Activated naive CD4-positive, alpha-beta T cell treated with anti-CD3 and anti-CD28 coated beads, Interleukin-2, amount 10 ng/mL, durations not matched to agents 7 days and 5 days (primary cell): Measurements from ENCODE around the gene IMPDH1.

Experiments
- CTCF ChIA-PET: fragments of 350-600 bp; sonication (Branson Sonifier 250); formaldehyde crosslinking; loops from one replicate; lab custom pipeline; 2021; ENCODE audit warnings: antibody characterized with exemption; lab: Charles Lee
- DNase-seq: peaks from one replicate; pipeline ENCODE4 v3.0.0-alpha.2; 2020
- H3K27ac Mint-ChIP-seq: one replicate; pipeline ENCODE4 v1.8.0; 2021; ENCODE audit warnings: mild to moderate bottlenecking, moderate library complexity, mixed read lengths
- H3K27me3 Mint-ChIP-seq: one replicate; pipeline ENCODE4 v1.8.0; 2021; ENCODE audit warnings: mild to moderate bottlenecking, mixed read lengths
- H3K36me3 Mint-ChIP-seq: one replicate; pipeline ENCODE4 v1.8.0; 2021; ENCODE audit warnings: mixed read lengths
- H3K4me1 Mint-ChIP-seq: one replicate; pipeline ENCODE4 v1.8.0; 2021; ENCODE audit warnings: mixed read lengths
- H3K4me3 Mint-ChIP-seq: one replicate; pipeline ENCODE4 v1.8.0; 2021; ENCODE audit warnings: mild to moderate bottlenecking, moderate library complexity, mixed read lengths
- H3K9me3 Mint-ChIP-seq: one replicate; pipeline ENCODE4 v1.8.0; 2021; ENCODE audit warnings: mixed read lengths

The IMPDH1 gene

GRCh38 chr7:128424686-128425275 is 15.0 kb upstream of the IMPDH1 start:
- Mint-ChIP-seq H3K4me3 (no peak overlapping the region), H3K9me3 (no peaks in the 10 kb centered on the region), H3K4me1 (peaks cover 7% of the 10 kb centered on the region), H3K27me3 (peaks cover 30% of the 10 kb centered on the region), H3K27ac (no peak overlapping the region), H3K36me3 (no peaks in the 10 kb centered on the region)
- DNase-seq, result no peak
- CTCF ChIA-PET, result interaction anchor here (0.7 to 14.6 kb wide), 27 partner anchors 11 to 294 kb away, joined by 3 to 339 read pairs (median 5); partner anchors contain the start of genes HILPDA, IMPDH1 and METTL2B

DNA sequence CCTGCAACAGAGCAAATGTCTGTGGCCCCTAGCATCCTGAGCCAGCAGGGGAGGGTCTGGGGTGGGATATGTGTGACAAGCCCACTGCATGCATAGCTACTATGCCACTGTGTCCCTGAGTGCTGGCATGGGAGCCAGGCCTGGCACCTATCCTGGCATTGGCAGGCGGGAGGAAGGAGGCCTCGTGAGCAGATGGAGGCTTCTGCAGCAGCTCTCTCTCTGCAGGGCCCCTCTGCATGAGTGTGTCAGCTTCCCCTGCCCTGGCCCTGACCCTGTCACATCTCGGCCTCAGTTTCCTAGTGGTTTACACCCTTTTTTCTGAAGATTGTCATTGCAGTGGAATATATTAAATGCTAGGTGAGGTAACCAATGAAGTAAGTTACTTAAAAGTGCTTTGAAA is 13.1 kb upstream of the IMPDH1 start:
- no peaks in the 10 kb centered on the region for H3K36me3 Mint-ChIP-seq
- CTCF ChIA-PET, result interaction anchor here (0.5 to 14.6 kb wide), 6 partner anchors 11 to 89 kb away, joined by 3 to 339 read pairs (median 108); partner anchors contain the start of gene IMPDH1
- H3K9me3 Mint-ChIP-seq, result no peaks in the 10 kb centered on the region
- H3K27me3 Mint-ChIP-seq, result peaks cover 30% of the 10 kb centered on the region
- H3K4me1 Mint-ChIP-seq, result no peaks in the 10 kb centered on the region
- DNase-seq, result no peak
- H3K4me3 Mint-ChIP-seq, result no peak overlapping the region
- H3K27ac Mint-ChIP-seq, result no peak overlapping the region

DNA sequence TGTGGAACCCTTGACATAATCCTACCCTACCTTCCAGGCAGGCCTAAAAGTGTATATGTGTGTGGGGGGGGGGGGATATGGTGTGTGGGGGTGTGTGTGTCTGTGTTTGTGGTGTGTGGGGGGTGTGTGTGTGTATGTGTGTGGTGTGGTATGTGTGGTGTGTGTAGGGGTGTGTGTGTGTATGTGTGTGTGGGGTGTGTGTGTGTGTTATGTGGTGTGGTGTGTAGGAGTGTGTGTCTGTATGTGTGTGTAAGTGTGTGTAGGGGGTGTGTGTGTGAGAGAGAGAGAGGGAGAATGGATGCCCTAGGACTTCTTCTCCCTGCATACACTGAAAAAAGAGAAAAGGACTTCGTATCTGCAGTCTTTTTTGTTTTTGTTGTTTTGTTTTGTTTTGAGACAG is 12.3 kb upstream of the IMPDH1 start:
- H3K27me3 Mint-ChIP-seq, result peaks cover 33% of the 10 kb centered on the region
- no peak overlapping the region for H3K4me3 Mint-ChIP-seq
- no peak overlapping the region for H3K27ac Mint-ChIP-seq
- H3K36me3 Mint-ChIP-seq, result no peaks in the 10 kb centered on the region
- H3K4me1 Mint-ChIP-seq, result no peaks in the 10 kb centered on the region
- no peaks in the 10 kb centered on the region for H3K9me3 Mint-ChIP-seq
- DNase-seq, result no peak
- CTCF ChIA-PET, result interaction anchor here (1.1 to 14.6 kb wide), 5 partner anchors 10 to 441 kb away, joined by 3 to 339 read pairs (median 164); partner anchors contain the start of gene IMPDH1

- no peak overlapping the region for H3K4me3 Mint-ChIP-seq
- H3K27me3 Mint-ChIP-seq, result peaks cover 29% of the 10 kb centered on the region
- no peak overlapping the region for H3K27ac Mint-ChIP-seq
- no peak for DNase-seq
- H3K4me1 Mint-ChIP-seq, result no peaks in the 10 kb centered on the region
- H3K36me3 Mint-ChIP-seq, result no peaks in the 10 kb centered on the region
- H3K9me3 Mint-ChIP-seq, result no peaks in the 10 kb centered on the region
- CTCF ChIA-PET, result interaction anchor here (1.1 kb wide), 1 partner anchor 442 kb away, joined by 6 read pairs; no protein-coding TSS in a partner anchor
Observed at GRCh38 chr7:128421384-128421783, 11.6 kb upstream of the IMPDH1 start.

DNA sequence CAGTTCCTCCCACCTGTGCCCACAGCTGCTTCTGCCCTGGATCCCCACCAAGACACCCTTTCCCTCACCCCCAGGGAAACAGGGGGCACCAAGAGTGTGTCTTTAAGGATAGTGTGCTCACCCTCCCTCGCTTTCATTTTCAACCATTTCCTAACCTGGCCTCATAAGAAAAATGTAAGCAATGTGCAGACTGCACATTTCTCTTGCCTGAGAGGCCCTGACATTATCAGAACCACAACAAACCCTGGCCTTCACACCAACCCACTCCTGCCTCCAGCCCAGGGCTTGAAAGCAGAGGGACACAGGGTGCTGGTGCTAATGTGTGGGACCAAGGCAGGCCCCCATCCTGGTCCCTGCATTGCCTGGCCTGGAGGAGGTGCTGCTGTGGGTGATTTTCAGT is 11.0 kb upstream of the IMPDH1 start:
- CTCF ChIA-PET, result no interaction called here
- peak overlapping the region; percentile 1 for H3K27ac Mint-ChIP-seq
- peaks cover 29% of the 10 kb centered on the region for H3K27me3 Mint-ChIP-seq
- no peak for DNase-seq
- no peak overlapping the region for H3K4me3 Mint-ChIP-seq
- no peaks in the 10 kb centered on the region for H3K4me1 Mint-ChIP-seq
- H3K9me3 Mint-ChIP-seq, result no peaks in the 10 kb centered on the region
- H3K36me3 Mint-ChIP-seq, result no peaks in the 10 kb centered on the region

DNA sequence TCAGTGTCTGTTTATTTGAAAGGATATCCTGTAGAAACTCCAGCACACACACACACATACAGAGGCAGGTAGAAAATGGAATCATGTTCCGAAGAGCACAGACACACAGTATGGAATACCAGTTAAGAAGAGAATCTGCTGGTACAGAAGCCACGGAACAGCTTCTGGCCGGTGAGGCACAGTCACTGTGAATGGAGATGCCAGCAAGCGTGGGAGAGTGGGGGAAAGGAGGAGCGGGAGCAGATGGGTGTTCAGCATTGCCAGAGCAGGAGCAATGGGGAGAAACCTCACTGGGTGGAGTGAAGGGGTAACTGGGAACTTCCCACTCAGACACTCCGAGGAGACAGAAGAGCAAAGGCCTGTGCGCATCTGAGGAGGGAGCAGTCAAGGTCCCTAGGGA is 9.5 kb upstream of the IMPDH1 start:
- Mint-ChIP-seq H3K9me3 (no peaks in the 10 kb centered on the region), H3K4me3 (no peak overlapping the region), H3K36me3 (no peaks in the 10 kb centered on the region), H3K27ac (no peak overlapping the region), H3K27me3 (peaks cover 27% of the 10 kb centered on the region), H3K4me1 (no peaks in the 10 kb centered on the region)
- DNase-seq, result no peak
- CTCF ChIA-PET, result interaction anchor here (2.9 to 14.3 kb wide), 5 partner anchors 7 to 72 kb away, joined by 9 to 166 read pairs (median 34); no protein-coding TSS in a partner anchor

DNA sequence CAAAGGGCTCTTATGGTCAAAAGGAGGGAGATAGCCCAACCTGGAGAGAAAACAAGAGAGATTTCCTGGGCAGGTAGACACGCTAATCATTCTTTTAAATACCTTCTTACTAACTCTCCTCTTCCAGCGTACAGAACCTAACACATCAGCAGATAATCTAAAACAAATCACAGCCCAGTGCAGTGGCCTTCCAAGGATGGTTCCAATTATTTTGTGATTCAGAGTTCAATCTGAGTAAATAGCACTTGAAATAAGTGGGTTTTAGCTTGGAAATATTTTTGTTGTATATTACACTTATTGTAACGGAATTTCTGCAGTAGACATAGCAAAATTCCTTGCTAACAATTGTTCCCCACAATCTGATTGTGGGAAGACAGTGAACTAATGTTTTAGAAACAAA is 7.3 kb upstream of the IMPDH1 start:
- H3K4me3 Mint-ChIP-seq, result no peak overlapping the region
- CTCF ChIA-PET, result interaction anchor here (1.0 to 14.3 kb wide), 6 partner anchors 9 to 70 kb away, joined by 3 to 166 read pairs (median 22); no protein-coding TSS in a partner anchor
- H3K36me3 Mint-ChIP-seq, result no peaks in the 10 kb centered on the region
- H3K27ac Mint-ChIP-seq, result no peak overlapping the region
- H3K27me3 Mint-ChIP-seq, result peaks cover 46% of the 10 kb centered on the region
- no peak for DNase-seq
- no peaks in the 10 kb centered on the region for H3K9me3 Mint-ChIP-seq
- H3K4me1 Mint-ChIP-seq, result no peaks in the 10 kb centered on the region

- CTCF ChIA-PET, result interaction anchor here (0.8 to 14.3 kb wide), 5 partner anchors 11 to 68 kb away, joined by 3 to 166 read pairs (median 34); partner anchors contain the start of gene HILPDA
- Mint-ChIP-seq H3K9me3 (no peaks in the 10 kb centered on the region), H3K4me1 (peaks cover 5% of the 10 kb centered on the region), H3K4me3 (no peak overlapping the region), H3K27me3 (peaks cover 54% of the 10 kb centered on the region), H3K36me3 (no peaks in the 10 kb centered on the region), H3K27ac (no peak overlapping the region)
- no peak for DNase-seq
Observed at GRCh38 chr7:128415217-128415785, 5.5 kb upstream of the IMPDH1 start.

- DNase-seq, result no peak
- Mint-ChIP-seq H3K9me3 (no peaks in the 10 kb centered on the region), H3K36me3 (no peaks in the 10 kb centered on the region), H3K27me3 (peaks cover 67% of the 10 kb centered on the region), H3K4me1 (peaks cover 36% of the 10 kb centered on the region), H3K4me3 (peak overlapping the region; percentile 91), H3K27ac (peak overlapping the region; percentile 84)
- CTCF ChIA-PET, result interaction anchor here (14.3 kb wide), 1 partner anchor 16 kb away, joined by 166 read pairs; no protein-coding TSS in a partner anchor
Observed at GRCh38 chr7:128410451-128410753, 620 bp upstream of the IMPDH1 start.

DNA sequence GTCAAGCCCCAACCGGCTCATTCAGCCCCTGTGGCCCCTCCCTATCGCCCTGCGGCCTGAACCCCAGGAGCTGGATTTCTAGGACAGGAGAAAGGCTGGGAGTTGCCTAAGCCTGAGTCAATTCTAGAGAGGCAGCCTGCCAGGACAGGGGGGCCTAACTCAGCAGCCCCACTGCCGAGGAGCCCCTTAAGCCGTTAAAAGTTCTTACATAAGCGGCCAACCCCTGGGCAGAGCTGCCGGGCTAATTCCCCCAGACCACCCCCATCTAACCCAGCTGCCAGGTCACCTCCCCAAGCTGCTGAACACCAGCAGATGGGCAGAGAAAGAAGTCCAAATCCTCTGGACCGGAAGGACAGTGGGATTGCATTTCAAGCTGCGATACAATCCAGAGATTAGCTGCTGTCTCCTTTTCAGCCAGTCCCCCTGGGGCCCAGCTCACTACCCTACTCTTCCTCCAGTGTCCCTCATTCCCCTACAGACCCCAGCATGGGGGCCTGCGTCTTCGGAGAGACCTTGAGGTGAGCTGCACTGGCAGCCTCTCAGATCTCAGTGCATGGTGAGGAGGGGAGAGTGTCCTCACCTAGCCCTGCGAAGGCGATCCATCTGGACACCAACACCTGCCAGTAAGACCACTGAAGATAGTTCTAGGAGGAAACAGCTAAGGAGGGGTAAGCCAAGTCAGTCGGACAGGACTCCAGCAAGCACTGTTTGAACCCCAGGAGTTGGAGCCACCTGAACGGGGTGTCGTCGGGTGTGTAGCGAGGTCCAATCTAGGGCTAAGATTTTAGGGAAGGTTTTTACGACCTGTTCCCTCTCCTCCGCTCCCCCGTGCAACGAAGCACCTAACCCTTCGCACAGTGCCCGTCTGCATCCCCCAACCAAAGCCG is 830 bp downstream of the IMPDH1 start:
- H3K27me3 Mint-ChIP-seq, result peaks cover 61% of the 10 kb centered on the region
- no peaks in the 10 kb centered on the region for H3K36me3 Mint-ChIP-seq
- H3K27ac Mint-ChIP-seq, result peak overlapping the region; percentile 82
- CTCF ChIA-PET, result interaction anchor here (1.0 to 14.3 kb wide), 5 partner anchors 11 to 51 kb away, joined by 4 to 166 read pairs (median 4); no protein-coding TSS in a partner anchor
- peaks cover 48% of the 10 kb centered on the region for H3K4me1 Mint-ChIP-seq
- DNase-seq, result peak; percentile 23
- H3K4me3 Mint-ChIP-seq, result peak overlapping the region; percentile 85
- H3K9me3 Mint-ChIP-seq, result no peaks in the 10 kb centered on the region

DNA sequence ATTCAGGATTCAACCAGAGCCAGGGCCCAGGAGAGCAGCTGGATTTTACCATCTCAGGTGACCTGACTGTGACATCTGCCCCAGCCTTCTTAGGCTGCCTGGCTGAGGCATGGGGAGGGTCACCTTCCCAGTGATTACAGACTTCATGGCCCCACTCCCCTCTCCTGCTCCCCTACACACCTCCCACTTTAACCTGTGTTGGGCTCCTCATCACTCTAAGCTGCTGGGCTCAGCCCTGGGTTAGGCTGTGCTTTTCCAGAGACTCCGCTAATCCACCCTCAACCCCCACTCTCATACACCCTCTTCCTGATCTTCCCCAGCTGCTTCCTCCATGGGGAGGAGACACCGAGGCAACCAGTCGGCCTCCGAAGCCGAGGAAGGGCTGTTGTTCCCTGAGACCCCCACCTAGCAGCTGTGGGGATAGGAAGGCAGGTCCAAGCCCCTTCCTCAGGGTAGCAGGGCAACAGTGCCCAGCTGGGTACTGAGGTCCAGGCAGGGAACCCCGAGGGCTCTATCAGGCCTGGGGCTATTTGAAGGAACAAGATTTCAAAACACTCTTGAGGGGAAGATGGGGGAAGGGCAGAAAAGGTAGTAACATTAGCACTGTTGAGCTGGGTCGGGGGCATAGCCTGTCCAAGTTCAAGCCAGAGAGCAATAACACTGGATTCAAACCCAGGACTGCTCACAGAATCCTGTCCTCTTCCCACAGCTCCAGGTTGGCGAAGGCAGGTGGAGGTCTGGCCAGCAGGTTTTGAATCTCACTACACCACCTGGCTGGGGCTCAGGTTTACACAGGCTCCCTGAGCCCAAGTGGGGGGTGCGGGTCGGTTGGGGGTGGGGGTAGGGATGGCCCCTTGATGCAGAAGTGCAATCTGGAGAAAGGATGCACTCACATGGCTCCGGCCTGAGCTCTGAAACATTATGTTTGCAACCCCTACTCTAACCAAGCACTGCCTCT is 1.8 kb downstream of the IMPDH1 start:
- H3K4me1 Mint-ChIP-seq, result peaks cover 56% of the 10 kb centered on the region
- peaks cover 3% of the 10 kb centered on the region for H3K36me3 Mint-ChIP-seq
- peaks cover 52% of the 10 kb centered on the region for H3K27me3 Mint-ChIP-seq
- H3K4me3 Mint-ChIP-seq, result peak overlapping the region; percentile 85
- no peak overlapping the region for H3K27ac Mint-ChIP-seq
- no peaks in the 10 kb centered on the region for H3K9me3 Mint-ChIP-seq
- CTCF ChIA-PET, result interaction anchor here (0.7 to 14.3 kb wide), 7 partner anchors 9 to 61 kb away, joined by 3 to 166 read pairs (median 4); no protein-coding TSS in a partner anchor
- DNase-seq, result no peak

- H3K9me3 Mint-ChIP-seq, result no peaks in the 10 kb centered on the region
- H3K4me3 Mint-ChIP-seq, result no peak overlapping the region
- H3K27me3 Mint-ChIP-seq, result peaks cover 44% of the 10 kb centered on the region
- H3K36me3 Mint-ChIP-seq, result peaks cover 8% of the 10 kb centered on the region
- H3K27ac Mint-ChIP-seq, result no peak overlapping the region
- CTCF ChIA-PET, result interaction anchor here (2.1 to 14.3 kb wide), 3 partner anchors 9 to 60 kb away, joined by 6 to 166 read pairs (median 11); no protein-coding TSS in a partner anchor
- H3K4me1 Mint-ChIP-seq, result peaks cover 60% of the 10 kb centered on the region
- DNase-seq, result no peak
Observed at GRCh38 chr7:128407233-128407589, 2.6 kb downstream of the IMPDH1 start.
